Mesenteric fat pad (tissue), 1 donor: ENCODE data around the gene CRIM1. TPM values are rescaled to one million over a fixed set of nuclear protein-coding genes. Genes with fewer than 3 reads are reported as not detected.

Source experiments
- DNase-seq: peaks from one replicate; pipeline ENCODE4 v3.0.0-alpha.2; 2020; ENCODE audit warnings: low spot score
- total RNA-seq: library from RNA; stranded (reverse); fragmentation: NEBNext Ultra II Directional; extraction: Animal tissue kit (Norgen Biotek cat#: 25700); gene quantifications from one replicate; pipeline ENCODE4 v1.2.1, GENCODE V29; 2021
- donor health status: DM: yes; HTN: yes; CAD: no.

The CRIM1 gene
- total RNA-seq, 1 donor from 2014 or later, result 230 TPM

DNA sequence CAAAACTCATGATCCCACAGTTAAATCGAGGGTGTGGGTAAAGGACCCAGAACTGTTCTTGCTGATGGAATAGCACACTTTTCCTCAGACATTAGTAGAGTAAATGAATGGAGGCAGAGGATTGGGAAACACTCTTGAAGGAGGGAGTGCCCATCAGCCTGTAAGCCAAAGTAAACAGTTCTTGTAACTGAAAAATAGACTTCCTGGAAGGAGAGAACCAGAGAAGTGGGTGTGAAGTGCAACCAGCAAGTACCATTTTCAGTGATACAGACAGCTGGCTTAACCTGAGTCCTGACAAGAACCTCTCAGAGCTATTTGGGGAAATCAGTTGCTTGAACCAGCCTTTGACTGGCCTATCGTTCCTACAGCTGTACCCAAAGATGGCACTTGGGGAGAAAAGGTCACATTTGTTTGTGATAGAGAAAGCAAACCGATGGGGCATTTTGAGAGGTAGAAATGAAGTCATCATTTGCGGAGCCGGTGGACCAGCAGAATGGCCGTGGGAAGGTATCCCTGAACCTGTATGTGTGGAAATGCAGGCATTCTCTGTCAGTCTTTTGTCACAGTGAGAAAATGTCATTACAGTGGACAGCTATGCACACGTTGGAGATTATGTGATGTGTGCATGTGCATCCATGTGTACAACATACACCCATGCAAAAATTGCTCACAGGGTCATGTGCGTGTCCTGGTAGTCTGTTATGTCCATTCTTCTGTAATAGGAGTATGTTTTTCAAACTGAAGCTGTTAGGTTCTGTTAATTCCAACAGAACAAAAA, 17.8 kb downstream of the CRIM1 start:
- DNase-seq, result no peak

DNA sequence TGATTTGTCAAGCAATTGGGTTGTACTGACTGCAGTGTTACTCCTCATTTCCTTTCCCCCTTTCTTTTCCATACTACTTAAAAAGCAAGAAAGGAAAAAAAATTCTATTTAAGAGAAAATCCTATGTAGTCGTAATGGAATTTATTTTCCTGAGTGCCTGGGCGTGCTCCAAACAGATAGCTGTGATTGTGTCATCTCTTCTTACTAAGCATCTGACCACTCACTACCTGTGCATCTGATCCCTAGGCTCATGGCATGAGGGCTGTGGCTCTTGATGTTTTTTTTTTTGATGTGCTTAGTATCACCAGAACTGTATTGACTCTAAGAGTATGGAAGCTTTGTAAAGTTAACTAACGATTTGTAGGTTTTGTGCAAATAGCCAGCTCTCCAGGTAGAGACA, 19.0 kb downstream of the CRIM1 start:
- DNase-seq, result no peak

GRCh38 chr2:36376319-36376765, 20.8 kb downstream of the CRIM1 start:
- DNase-seq, result no peak

- DNase-seq, result no peak
Observed at GRCh38 chr2:36376992-36377738, 21.6 kb downstream of the CRIM1 start.

GRCh38 chr2:36379710-36380448, 24.3 kb downstream of the CRIM1 start:
- DNase-seq, result no peak

DNA sequence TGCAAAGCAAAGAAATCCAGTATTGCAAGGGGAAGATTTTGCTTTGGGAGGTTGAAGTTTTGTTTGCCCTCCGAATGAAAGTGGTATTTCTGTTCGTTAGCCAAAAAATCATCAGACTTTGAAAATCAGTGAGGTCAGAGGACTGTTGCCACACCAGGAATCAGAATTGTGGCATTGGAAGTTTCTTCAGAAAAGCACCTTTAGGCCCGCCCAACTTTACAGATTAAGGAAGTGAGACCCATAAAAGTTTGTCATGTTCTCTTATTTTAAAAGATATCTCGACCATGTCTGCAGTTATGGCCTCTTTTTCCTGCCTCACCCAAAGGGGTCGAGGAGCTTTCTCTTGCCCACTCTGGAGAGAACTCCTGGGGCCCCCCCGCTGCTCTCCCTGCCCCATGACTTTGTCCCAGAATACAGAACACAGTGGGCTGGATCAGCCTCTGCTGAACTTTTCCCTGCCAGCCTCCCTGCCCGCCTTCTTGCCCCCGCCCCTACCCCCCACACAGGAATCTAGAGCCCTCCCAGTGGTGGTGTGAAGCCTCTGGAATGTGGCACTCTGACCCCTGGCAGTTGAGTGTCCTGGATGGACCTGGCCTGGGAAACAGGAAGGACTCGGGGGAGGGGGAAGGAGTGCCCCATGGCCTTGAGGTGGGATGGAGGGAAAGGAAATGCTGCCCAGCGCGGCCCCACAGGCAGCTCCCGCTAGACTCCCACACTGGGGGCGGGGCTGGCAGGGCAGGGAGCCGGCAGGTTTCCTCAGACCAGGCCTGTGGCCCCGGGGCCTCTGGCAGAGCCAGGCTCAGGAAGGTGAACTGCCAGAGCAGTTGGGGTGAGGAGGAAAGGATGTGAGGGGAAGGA, 25.3 kb downstream of the CRIM1 start:
- DNase-seq, result no peak

- no peak for DNase-seq
Observed at GRCh38 chr2:36381993-36382392, 26.4 kb downstream of the CRIM1 start.

DNA sequence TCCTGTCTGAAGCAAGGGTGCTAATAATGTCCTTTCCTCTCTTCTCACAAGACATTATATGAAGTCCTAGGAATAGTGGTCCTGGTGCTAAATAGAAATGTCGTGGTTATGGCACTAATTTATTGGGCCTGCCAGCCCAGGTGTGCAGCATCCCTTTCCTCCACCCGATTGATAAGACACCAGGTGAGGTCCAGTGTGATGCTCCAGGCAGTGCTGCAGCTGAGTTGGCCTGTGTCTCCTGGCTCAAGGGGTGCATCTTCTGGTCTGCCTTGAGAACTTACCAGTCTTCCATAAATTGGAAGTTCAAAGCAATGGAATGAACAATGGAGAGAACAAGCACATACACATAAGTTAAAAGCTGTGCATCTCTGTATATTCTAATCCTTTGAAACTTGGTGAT, 26.9 kb downstream of the CRIM1 start:
- DNase-seq, result no peak

DNA sequence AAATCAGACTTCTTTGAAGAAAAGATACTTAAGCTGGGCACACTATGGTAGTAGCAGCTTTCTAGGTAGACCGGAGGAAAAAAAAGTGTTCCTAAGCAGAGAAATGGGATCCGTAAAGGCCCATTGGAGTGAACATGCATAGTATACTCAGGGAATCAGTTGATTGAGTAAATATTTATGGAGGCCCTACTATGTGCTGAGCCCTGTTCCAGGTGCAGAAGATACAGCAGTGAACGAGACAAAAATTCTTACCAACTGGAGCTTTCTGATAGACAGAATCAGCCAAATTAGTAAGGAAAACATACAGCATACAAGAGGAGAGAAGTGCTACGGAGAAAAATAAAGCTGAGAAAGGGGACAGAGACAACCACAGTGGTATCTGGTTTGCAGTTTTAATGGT, 28.1 kb downstream of the CRIM1 start:
- DNase-seq, result no peak

DNA sequence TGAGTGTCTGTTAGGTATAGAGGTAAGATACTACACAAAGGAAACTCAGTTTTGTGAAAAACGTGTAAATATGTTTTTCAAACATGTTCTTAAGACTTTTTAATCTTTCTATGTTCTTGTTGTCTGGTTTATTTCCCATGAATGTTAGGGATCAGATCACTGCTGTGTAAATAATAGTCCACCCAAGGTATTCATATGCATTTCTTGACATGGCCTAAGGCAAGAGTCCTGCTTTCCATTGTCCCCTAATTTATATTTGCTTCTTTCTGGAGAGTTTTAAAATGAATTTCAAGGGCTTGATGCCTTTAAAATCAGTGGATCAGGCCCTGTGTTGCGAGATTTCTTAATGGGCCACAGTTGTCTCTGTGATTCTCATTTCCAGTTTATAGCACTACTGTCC, 28.9 kb downstream of the CRIM1 start:
- no peak for DNase-seq

DNA sequence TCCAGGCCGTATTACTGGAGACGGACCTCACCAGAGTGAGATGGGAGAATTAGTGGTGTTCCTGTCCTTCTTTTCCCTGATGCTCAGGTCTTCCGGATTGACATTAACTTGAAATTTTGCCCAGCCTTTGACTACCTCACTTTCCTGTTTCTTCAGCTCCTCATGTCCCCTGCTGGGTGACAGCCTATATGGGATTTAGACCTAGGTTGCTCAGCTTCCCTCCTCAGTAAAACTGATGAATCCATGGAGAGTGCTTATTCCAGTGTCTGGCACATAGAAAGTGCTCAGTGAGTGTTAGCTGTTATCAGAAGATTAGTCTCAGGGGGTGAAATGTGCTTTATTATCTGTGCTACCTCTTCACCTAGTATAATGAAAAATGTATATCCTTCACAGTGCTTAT, 30.0 kb downstream of the CRIM1 start:
- DNase-seq, result no peak

DNA sequence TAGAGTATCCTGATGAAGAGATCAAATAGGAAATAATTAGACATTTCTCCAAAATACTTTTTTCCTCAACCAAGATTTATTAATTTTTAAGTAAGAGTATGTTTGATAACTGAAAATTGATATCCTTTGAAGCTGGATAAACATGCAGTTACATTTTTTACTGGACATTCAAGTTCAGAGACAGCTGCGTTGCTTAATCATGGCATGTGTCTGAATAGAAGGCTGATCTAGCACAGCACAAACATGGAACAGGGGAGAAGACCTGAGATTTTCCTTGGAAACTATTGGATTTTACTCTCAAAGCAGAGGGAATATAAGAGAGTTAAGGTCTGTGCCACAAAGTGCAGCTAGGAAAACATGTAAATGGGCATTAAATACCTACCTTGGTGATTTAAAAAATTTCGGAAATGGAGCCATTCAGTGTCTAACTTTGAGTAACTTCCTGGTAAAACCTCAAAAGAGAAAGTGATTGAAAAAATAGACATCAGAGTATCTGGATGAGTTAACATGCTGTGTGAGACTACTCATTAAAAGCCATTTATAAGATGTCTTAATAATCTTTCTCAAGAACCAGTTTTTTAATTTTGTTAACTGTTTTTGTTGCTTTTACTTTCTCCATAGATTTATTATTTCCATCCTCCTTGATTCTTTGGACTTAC, 31.8 kb downstream of the CRIM1 start:
- DNase-seq, result no peak

GRCh38 chr2:36388472-36388871, 32.9 kb downstream of the CRIM1 start:
- no peak for DNase-seq

- DNase-seq, result no peak
Observed at GRCh38 chr2:36389091-36389564, 33.5 kb downstream of the CRIM1 start.

DNA sequence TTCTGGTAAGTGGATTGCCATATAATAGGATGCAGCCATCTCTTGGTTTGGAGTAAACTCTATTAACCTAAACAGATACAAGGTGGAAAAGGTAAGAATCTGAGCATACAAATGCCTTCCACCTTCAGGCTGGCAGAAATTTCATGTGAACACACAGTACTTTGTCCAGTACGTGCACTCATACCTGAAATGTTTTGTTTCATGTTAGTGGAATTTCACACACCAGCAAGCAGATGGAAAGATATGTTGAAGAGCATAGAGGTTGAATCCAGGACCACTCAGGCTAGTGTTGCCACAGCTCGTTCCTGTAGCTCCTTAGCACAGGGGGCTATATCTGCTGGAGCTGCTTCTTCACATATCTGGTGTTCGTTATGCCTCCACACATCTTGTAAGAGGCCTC, 34.0 kb downstream of the CRIM1 start:
- no peak for DNase-seq

- no peak for DNase-seq
Observed at GRCh38 chr2:36392571-36393255, 37.1 kb downstream of the CRIM1 start.

DNA sequence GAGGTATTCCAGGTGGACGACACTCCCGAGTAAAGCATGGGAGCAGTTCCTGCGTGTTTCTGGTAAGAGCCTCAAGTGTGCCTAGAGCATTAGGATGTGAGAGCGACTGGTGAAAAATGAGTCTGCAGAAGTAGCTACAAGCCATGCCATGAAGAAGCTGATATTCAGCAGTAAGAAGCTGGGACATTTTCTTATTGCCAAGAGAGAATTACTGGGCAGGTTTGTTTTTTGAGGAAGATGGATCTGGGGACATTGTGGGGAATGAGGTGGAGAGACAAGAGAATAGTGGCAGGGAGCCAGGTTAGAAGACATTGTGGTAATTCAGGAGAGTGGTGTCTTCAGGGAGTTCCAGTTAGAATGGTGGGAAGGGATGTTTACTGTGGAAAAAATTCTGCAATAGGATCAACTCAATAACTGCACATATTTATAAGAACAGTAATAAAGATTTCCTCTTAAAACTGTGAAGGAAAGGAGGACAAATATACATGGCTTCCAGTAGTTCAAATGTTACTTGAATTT, 38.2 kb downstream of the CRIM1 start:
- no peak for DNase-seq

DNA sequence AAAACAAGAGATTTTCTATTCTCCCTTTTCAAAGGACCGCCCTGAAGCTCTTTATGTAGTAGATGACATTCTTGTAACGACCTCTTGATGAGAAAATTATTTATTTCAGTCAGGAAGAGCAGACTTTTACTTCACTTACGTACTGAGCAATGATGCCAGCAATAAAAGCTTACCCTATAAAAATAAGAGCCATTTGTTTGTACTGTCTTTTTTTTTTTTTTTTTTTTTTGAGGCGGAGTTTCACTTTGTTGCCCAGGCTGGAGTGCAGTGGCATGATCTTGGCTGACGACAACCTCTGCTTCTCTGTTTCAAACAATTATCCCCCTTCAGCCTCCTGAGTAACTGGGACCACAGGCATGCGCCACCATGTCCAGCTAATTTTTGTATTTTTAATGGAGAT, 39.2 kb downstream of the CRIM1 start:
- no peak for DNase-seq

DNA sequence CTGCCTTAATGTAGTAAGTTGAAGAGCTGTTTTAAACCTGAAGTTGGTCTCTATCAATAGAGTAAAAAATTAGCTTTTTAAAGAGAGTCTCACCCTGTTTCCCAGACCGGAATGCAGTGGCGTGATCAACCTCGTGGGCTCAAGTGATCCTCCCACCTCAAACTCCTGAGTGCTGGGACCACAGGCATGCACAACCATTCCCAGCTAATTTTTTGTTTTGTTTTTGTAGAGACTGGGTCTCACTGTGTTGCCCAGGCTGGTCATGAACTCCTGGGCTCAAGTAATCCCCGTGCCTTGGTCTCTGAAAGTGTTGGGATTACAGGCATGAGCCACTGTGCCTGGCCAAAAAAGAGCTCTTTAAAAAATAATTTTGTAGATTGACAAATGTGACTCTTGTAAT, 40.3 kb downstream of the CRIM1 start:
- DNase-seq, result no peak
